ENCODE results near the gene TFDP1. TPM values are rescaled to one million over a fixed set of nuclear protein-coding genes. Genes with fewer than 3 reads are reported as not detected.

TFDP1 gene
- polyA plus RNA-seq, 1 of the 3 experiments (the other 2 are of a cell fraction) = 76.7 TPM

DNA sequence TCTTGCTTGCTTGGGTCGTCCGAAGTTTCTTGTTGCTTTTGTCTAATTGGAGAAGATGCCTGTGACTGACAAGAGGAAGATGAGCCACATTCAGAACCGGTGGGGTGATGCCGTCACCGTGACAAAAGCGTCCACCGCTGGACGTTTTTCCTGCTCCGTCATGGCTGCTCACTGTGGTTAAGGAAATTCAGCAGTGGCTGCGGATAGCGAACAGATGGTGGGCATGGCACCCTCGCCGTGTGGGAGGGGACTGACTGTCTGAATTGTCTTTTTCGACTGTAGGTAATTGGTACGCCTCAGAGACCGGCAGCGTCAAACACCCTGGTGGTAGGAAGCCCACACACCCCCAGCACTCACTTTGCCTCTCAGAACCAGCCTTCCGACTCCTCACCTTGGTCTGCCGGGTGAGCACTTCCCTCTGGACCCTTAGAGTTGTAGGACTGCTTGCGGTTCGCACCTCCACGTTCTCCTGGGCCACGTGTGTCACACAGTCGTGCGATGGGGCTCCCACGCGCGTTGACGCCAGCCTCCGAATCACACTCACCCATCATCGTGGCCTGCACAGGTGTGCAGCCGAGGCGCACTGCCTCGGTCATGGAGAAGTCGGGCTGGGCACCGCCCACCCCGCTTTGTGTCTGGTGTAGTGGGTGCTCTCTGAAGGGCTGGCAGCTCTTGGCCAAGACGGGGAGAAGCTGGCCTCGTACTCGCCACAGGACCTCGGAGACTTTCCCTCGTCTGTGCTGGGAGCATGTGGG, 47.0 kb downstream of the TFDP1 start:
- H3K4me1 ChIP-seq (ENCODE audit: control insufficient read depth in 1 of 2, insufficient read depth in 2 of 2, low read depth in 1 of 2, low read length in 1 of 2) = 0 out of 4 replicates have a peak, but pooled peaks cover 0 to 1% of the 10 kb centered on the region in 2 experiments
- H3K4me3 ChIP-seq (ENCODE audit: low read depth in 2 of 2, low read length in 1 of 2) = no peak overlapping the region
- H2AFZ ChIP-seq (ENCODE audit: low read depth) = no peak overlapping the region
- no peaks in the 10 kb centered on the region for H3K9me3 ChIP-seq
- no peak overlapping the region for H3K9ac ChIP-seq
- no peak overlapping the region for H3K4me2 ChIP-seq
- peaks cover 26% of the 10 kb centered on the region for H4K20me1 ChIP-seq (ENCODE audit: insufficient read depth)
- ChIA-PET CTCF (no interaction called here), POLR2A (no interaction called here)
- WGBS (ENCODE audit: low lambda C conversion rate) = 96% methylated on average over 37 of the region's 42 CpGs
- peaks cover 22% of the 10 kb centered on the region for H3K79me2 ChIP-seq (ENCODE audit: insufficient read depth)
- H3K27me3 ChIP-seq (ENCODE audit: insufficient read depth) = no peaks in the 10 kb centered on the region
- peaks cover 11 to 57% of the 10 kb centered on the region in 2 experiments for H3K36me3 ChIP-seq (replicated peaks in 1 of 2; ENCODE audit: control insufficient read depth in 1 of 2, insufficient read depth in 2 of 2, low read length in 1 of 2)
- DNase-seq = no peak
- H3K9me2 ChIP-seq = no peaks in the 10 kb centered on the region
- H3K27ac ChIP-seq (ENCODE audit: low read depth in 2 of 2, low read length in 1 of 2) = no peak overlapping the region
- no peak for TF ChIP-seq USF2 (IDR thresholded peaks at IDR 0.05; ENCODE audit: borderline replicate concordance, low read depth, low read length)
- TF ChIP-seq SMC3 (IDR thresholded peaks at IDR 0.05; ENCODE audit: low read depth, low read length) = no peak
- TF ChIP-seq NFIC (IDR thresholded peaks at IDR 0.05; ENCODE audit: borderline replicate concordance) = no peak
- no peak for TF ChIP-seq CHD2 (IDR thresholded peaks at IDR 0.05; ENCODE audit: low read length, partially characterized antibody)
- no peak for TF ChIP-seq CTCF (IDR thresholded peaks at IDR 0.05)
- no peak for TF ChIP-seq POLR2AphosphoS5 (IDR thresholded peaks at IDR 0.05; ENCODE audit: low read depth, low read length)
- TF ChIP-seq YY1 (IDR thresholded peaks at IDR 0.05; ENCODE audit: low read depth) = no peak
- no peak for TF ChIP-seq SIN3A (IDR thresholded peaks at IDR 0.05; ENCODE audit: borderline replicate concordance, low read depth, low read length)
- no peak for TF ChIP-seq NRF1 (IDR thresholded peaks at IDR 0.05; ENCODE audit: low read depth, low read length)
- no peak for TF ChIP-seq TAF1 (IDR thresholded peaks at IDR 0.05; ENCODE audit: borderline replicate concordance, low read depth, low read length)
- TF ChIP-seq MEF2A (IDR thresholded peaks at IDR 0.05; ENCODE audit: borderline replicate concordance, low read depth) = no peak
- no peak for TF ChIP-seq RXRA (IDR thresholded peaks at IDR 0.05; ENCODE audit: borderline replicate concordance, low read depth)
- no peak for TF ChIP-seq IRF3 (IDR thresholded peaks at IDR 0.05; ENCODE audit: low read depth, low read length)
- no peak for TF ChIP-seq RAD21 (IDR thresholded peaks at IDR 0.05; ENCODE audit: low read length)
- TF ChIP-seq REST (IDR thresholded peaks at IDR 0.05; ENCODE audit: low read depth, low read length) = no peak
- TF ChIP-seq GATA2 (CRISPR knock-in tag; IDR thresholded peaks at IDR 0.05) = no peak
- TF ChIP-seq, protein P1, sequence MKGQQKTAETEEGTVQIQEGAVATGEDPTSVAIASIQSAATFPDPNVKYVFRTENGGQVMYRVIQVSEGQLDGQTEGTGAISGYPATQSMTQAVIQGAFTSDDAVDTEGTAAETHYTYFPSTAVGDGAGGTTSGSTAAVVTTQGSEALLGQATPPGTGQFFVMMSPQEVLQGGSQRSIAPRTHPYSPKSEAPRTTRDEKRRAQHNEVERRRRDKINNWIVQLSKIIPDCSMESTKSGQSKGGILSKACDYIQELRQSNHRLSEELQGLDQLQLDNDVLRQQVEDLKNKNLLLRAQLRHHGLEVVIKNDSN (IDR thresholded peaks at IDR 0.05; ENCODE audit: borderline replicate concordance, low read depth) = no peak
- TF ChIP-seq TEAD4 (IDR thresholded peaks at IDR 0.05; ENCODE audit: borderline replicate concordance, insufficient read depth) = no peak
- no peak for TF ChIP-seq TCF12 (IDR thresholded peaks at IDR 0.05)
- H3F3A ChIP-seq (replicated peaks; ENCODE audit: insufficient read depth) = no peaks in the 10 kb centered on the region

Measured in SK-N-SH (cell line).